Testis (tissue), 2 donors: ENCODE data around the gene ORC3.

Experiments used
- POLR2A ChIP-seq: fragments of 450-650 bp; IDR thresholded peaks from one replicate; pipeline ENCODE4 v1.6.1; 2017; ENCODE audit warnings: antibody characterized with exemption, mild to moderate bottlenecking, moderate library complexity
- TF ChIP-seq, protein P1 (sequence below), 3 experiments: fragments of 450-650 bp in 2 of 3; fragments of 200-600 bp in 1 of 3; sonication (generic) in 1 of 3; IDR thresholded peaks; one replicate each; pipeline ENCODE4 v1.5.1; 2016 to 2019; ENCODE audit warnings: antibody characterized with exemption in 3 of 3, mild to moderate bottlenecking in 2 of 3, moderate library complexity in 1 of 3

DNA sequence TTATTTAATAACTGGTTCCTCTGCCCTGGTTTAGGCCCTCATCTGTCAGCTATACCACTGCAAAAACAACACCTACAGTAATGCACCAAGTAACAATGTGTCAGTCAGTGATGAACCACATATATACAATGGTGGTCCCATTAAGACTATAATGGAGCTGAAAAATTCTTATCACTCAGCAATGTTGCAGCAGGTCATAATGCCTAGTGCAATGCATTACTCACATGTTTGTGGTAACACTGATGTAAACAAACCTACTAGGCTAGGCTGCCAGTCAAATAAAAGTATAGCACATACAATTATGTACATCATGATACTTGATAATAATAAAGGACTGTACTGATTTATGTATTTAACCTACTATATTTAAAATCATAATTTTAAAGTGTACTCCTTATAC lies 31.5 kb upstream of the ORC3 start:
- TF ChIP-seq, protein P1, sequence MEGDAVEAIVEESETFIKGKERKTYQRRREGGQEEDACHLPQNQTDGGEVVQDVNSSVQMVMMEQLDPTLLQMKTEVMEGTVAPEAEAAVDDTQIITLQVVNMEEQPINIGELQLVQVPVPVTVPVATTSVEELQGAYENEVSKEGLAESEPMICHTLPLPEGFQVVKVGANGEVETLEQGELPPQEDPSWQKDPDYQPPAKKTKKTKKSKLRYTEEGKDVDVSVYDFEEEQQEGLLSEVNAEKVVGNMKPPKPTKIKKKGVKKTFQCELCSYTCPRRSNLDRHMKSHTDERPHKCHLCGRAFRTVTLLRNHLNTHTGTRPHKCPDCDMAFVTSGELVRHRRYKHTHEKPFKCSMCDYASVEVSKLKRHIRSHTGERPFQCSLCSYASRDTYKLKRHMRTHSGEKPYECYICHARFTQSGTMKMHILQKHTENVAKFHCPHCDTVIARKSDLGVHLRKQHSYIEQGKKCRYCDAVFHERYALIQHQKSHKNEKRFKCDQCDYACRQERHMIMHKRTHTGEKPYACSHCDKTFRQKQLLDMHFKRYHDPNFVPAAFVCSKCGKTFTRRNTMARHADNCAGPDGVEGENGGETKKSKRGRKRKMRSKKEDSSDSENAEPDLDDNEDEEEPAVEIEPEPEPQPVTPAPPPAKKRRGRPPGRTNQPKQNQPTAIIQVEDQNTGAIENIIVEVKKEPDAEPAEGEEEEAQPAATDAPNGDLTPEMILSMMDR (IDR thresholded peaks at IDR 0.05): no peak
- TF ChIP-seq POLR2A: no peak
